Adipocyte (in vitro differentiated cells): ENCODE data around the gene ACTL8.

ENCODE experiments used
- DNase-seq: peaks from one replicate; pipeline ENCODE4 v3.0.0-alpha.2; 2015; ENCODE audit warnings: low read depth
- H3K27me3 ChIP-seq: replicated peaks from 2 replicates; pipeline ENCODE4 v1.7.0; 2013; ENCODE audit warnings: mild to moderate bottlenecking, low read length, moderate library complexity; ENCODE audit not compliant: control insufficient read depth, insufficient read depth
- H3K36me3 ChIP-seq: 2 replicates; pipeline ENCODE4 v1.7.0; 2013; ENCODE audit warnings: low read length, mild to moderate bottlenecking, moderate library complexity; ENCODE audit not compliant: control insufficient read depth, insufficient read depth, severe bottlenecking
- H3K4me1 ChIP-seq: 2 replicates; pipeline ENCODE4 v1.7.0; 2013; ENCODE audit warnings: mild to moderate bottlenecking, low read length, moderate library complexity; ENCODE audit not compliant: control insufficient read depth, insufficient read depth
- H3K4me3 ChIP-seq: 2 replicates; pipeline ENCODE4 v1.7.0; 2013; ENCODE audit warnings: mild to moderate bottlenecking, low read length, moderate library complexity
- H3K9ac ChIP-seq: 2 replicates; pipeline ENCODE4 v1.7.0; 2013; ENCODE audit warnings: mild to moderate bottlenecking, low read length, moderate library complexity
- H3K9me3 ChIP-seq: 2 replicates; pipeline ENCODE4 v1.7.0; 2013; ENCODE audit warnings: mild to moderate bottlenecking, low read length, moderate library complexity; ENCODE audit not compliant: control insufficient read depth

The ACTL8 gene, protein sequence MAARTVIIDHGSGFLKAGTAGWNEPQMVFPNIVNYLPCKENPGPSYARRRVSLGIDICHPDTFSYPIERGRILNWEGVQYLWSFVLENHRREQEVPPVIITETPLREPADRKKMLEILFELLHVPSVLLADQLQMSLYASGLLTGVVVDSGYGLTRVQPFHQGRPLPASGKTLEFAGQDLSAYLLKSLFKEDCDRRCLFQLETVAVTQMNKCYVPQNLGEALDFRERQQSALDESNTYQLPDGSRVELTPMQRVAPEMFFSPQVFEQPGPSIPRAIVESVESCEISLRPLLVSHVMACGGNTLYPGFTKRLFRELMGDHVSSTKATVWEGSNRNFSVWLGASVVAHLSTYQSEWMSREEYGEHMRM

DNA sequence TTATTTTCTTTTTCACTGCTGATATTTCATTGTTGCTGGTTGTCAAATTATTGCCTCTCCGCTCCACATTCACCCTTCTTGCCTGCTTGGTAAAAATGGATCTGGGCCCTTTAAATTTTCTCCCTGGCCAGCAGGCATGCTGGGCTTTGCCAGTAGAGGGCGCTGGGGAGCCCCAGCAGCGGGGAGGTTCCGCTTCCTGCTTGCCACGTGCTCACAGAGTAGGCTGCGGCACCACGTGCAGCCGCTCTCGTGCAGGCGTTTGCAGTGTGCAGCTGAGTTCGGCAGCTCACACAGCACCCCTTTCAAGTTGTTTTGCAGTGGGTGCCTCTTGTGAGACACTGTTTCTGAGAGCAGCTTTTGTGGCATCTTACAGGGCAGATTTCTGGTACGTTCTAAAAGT is at the start of gene ACTL8:
Gene ACTL8, plus strand, starts transcription at position 214 of the 400 bp plus-strand sequence. CDS start 67,676 bp downstream, outside the sequence.
- Histone ChIP-seq H3K4me3 (peak within 1 kb of the TSS; percentile 24), H3K9me3 (peaks cover 47% of the 10 kb centered on the region), H3K4me1 (no peaks in the 10 kb centered on the region), H3K36me3 (no peaks in the 10 kb centered on the region), H3K9ac (no peak within 1 kb of the TSS), H3K27me3 (no peaks in the 10 kb centered on the region)
- no peak for DNase-seq

DNA sequence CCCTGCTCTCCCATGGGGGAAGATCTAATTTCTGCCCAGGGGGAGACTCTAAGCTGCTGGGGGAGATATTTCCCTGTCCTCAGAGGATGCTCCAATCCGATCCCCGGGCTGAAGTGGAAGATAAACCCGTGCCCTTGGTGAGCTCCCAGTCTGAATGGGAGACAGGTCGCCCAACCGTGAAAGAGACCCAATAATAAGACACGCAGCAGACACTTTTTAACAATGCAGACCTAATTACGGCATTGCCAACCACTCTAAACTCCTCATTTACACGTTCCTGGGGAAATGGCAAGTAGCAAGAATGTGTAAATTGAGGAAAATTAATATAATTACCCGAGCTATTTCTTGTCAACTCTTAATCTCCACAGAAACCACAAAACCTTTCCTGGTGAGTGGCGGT is 48.7 kb upstream of the ACTL8 start:
- Histone ChIP-seq H3K9ac (no peak overlapping the region), H3K4me3 (no peak overlapping the region)
- DNase-seq = no peak

DNA sequence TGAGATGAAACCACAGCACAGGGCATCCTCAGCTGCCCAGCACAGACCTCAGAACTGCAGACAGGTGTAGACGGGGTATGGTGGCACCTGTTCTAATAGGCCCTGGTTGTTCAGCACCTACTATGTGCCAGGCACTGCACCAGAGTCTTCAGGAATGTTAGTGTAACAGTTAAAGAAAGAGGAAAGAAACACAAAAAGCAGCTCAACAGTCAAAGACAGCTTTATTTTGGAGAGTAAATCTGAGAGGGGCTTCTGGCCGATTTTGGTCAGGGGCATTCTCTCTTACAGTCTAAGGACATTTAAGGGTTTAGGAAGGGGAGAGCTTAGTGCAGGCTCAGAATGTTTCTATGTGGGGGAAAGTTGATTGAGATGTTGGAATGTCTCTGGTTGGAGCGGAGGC is 45.2 kb upstream of the ACTL8 start:
- Histone ChIP-seq H3K9me3 (peaks cover 21% of the 10 kb centered on the region), H3K4me3 (no peak overlapping the region), H3K36me3 (no peaks in the 10 kb centered on the region), H3K4me1 (no peaks in the 10 kb centered on the region), H3K27me3 (peaks cover 17% of the 10 kb centered on the region), H3K9ac (no peak overlapping the region)
- DNase-seq = no peak

More for the DNA sequence above, 48.7 kb upstream of the ACTL8 start:
- Histone ChIP-seq H3K4me1 (no peaks in the 10 kb centered on the region), H3K27me3 (peaks cover 27% of the 10 kb centered on the region), H3K36me3 (no peaks in the 10 kb centered on the region), H3K9me3 (peaks cover 17% of the 10 kb centered on the region)

DNA sequence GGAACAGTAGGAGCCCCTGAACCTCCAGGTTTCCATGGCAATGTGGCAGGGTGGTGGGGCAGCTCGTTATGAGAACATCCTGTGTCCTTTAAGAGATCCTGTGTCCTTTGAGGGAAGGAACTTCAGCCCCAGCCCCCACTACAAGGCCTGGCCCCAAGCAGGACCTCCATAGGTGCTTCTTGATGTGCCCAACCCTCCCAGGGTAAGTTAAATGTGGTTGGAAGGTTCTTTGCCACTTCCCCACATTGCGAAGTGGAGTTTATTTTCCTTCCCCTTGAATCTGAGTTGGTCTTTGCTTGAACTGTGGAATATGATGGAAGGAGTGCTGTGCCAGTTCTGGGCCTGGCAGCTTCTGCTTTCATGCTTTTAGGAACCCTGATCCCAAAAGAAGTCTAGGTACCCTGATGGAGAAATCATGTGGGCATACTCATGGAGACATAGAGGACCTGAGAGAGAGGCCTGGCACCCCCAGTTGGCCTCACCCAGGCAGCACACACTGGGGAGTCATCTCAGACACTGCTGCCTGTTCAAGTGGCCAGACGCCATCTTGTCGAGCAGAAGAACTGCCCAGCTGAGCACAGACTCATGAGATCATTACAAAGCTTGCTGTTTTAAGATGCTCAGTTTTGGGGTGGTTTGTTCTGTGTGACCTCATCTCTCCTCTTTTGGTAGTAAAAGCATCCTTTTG is 44.1 kb upstream of the ACTL8 start:
- Histone ChIP-seq H3K9me3 (peaks cover 21% of the 10 kb centered on the region), H3K9ac (no peak overlapping the region), H3K4me1 (no peaks in the 10 kb centered on the region), H3K27me3 (peaks cover 14% of the 10 kb centered on the region), H3K36me3 (no peaks in the 10 kb centered on the region), H3K4me3 (no peak overlapping the region)
- DNase-seq = no peak

DNA sequence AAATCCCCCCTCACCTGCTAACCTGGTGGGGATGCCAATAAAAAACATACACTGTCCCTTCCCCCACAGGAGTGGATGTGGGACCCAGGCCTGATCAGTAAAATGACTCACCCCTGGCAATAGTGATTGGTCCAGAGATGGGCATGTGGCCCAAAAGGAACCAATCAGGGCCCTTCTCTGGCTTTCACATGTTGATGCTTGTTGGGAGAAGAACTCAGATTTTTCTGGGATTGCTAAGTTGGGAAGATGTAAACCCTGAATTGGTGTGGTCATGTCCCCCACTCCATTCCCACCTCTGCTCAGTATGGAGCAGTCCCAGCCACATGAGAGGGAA is 43.6 kb upstream of the ACTL8 start:
- Histone ChIP-seq H3K9ac (no peak overlapping the region), H3K27me3 (peaks cover 9% of the 10 kb centered on the region), H3K9me3 (peaks cover 21% of the 10 kb centered on the region), H3K36me3 (no peaks in the 10 kb centered on the region), H3K4me3 (no peak overlapping the region), H3K4me1 (no peaks in the 10 kb centered on the region)
- DNase-seq = no peak

DNA sequence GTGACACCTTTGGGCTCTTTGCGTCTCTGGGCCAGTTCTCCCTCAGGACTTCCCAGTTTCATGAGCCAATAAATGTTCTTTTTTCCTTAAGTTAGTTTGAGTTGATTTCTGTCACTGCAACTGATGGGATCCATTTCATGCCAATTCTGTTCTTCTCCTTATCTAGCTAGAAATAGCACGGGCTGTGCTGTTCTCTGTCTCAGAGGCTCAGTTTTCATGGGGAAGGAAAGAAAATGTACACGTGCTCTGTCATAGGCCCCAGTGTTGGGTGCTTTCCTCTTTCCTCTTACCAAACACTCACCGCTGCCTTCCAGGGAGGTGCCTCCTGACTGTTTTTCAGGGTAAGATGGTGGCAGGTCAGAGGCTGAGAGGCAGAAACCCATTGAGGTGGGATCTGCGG is 43.2 kb upstream of the ACTL8 start:
- DNase-seq = no peak
- no peak overlapping the region for H3K4me3 ChIP-seq
- no peaks in the 10 kb centered on the region for H3K36me3 ChIP-seq
- H3K4me1 ChIP-seq = no peaks in the 10 kb centered on the region
- peaks cover 21% of the 10 kb centered on the region for H3K9me3 ChIP-seq
- no peak overlapping the region for H3K9ac ChIP-seq
- peaks cover 5% of the 10 kb centered on the region for H3K27me3 ChIP-seq

DNA sequence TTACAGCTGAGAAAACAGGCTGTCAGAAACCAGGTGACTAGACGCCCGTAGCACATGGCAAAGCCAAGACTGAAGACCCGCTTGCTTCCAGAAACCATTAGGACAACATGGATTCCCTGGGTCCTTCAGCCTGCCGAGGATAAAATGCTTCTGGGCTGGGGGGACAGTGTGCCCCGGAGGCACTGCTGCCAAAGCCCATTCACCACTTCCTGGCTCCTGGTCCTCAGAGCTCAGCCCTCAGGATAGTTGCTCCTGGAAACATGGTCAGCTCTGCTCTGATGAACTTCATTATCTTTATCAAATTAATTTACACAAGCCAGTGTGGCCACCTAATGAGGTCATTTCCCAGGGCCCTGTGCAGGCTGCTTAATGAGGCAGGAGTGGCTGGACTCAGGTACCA is 41.1 kb upstream of the ACTL8 start:
- no peak for DNase-seq
- peaks cover 21% of the 10 kb centered on the region for H3K9me3 ChIP-seq
- H3K4me3 ChIP-seq = no peak overlapping the region
- H3K9ac ChIP-seq = no peak overlapping the region
- peaks cover 4% of the 10 kb centered on the region for H3K27me3 ChIP-seq
- H3K36me3 ChIP-seq = no peaks in the 10 kb centered on the region
- H3K4me1 ChIP-seq = no peaks in the 10 kb centered on the region

DNA sequence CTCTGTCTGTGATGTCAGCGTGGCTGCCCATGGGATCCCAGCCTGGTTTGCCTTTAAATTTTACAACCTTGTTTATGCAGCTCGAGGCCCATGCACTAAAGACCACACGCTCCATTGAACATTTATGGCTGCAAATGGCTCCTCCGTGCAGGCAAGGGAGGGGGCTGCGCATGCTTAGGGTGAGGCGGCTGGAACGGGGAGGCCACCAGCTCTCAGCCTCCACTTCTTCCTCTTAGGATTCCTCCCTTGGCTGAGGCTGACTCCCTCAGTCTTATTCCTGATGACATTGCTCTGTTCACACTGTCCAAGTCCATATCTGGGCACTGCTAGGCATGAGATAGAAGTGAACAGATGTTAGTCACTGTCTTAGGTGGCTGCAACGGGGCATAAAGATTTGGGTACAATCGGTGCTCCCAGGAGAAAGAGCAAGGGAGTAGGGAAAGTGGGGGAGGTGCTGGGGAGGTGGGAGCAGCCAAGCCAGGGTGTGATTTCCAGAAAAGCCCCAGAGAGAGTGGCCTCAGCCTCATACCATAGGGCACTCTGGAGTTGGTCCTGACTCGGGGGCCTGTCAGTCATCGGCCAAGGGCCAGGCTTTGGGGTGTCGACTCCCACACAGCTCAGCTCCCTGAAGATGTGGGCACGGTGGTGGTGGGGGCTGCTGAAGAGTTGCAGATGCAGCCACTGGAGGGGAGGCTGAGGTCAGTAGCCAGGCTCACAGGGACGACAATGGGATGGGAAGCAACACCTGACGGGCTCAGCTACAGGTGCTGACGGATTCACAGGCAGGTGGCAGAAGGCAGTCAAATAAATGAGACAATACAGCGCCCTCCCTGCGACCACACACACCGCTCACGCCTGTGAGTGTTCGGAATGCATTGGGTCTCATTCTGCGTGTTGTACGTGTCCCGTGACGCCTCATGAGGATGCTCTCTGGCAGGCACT is 37.3 kb upstream of the ACTL8 start:
- H3K9ac ChIP-seq = no peak overlapping the region
- H3K4me1 ChIP-seq = no peaks in the 10 kb centered on the region
- no peak overlapping the region for H3K4me3 ChIP-seq
- H3K9me3 ChIP-seq = no peaks in the 10 kb centered on the region
- H3K36me3 ChIP-seq = no peaks in the 10 kb centered on the region
- no peak for DNase-seq
- H3K27me3 ChIP-seq = peaks cover 4% of the 10 kb centered on the region

DNA sequence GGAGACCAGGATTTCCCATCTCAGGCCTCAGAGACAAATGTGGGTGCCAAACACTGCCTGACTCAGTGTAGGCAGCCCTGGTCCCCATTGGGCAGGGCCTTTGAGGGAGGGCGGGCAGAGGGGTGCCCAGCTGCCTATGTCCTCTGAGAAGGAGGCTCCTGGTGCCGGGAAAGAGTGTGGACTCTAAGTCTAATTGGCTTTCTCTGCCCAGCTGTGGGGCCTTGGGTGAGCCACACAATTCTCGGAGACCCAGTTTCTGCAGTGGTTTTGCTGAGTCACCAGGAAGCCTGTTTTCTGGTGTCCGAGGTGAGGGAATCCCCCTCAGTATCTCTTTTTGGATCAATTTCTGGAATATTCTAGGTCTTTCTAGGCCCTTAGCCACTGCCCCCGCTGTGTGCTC is 35.3 kb upstream of the ACTL8 start:
- Histone ChIP-seq H3K36me3 (no peaks in the 10 kb centered on the region), H3K27me3 (no peaks in the 10 kb centered on the region), H3K9me3 (no peaks in the 10 kb centered on the region), H3K9ac (no peak overlapping the region), H3K4me1 (no peaks in the 10 kb centered on the region), H3K4me3 (no peak overlapping the region)
- DNase-seq = no peak

DNA sequence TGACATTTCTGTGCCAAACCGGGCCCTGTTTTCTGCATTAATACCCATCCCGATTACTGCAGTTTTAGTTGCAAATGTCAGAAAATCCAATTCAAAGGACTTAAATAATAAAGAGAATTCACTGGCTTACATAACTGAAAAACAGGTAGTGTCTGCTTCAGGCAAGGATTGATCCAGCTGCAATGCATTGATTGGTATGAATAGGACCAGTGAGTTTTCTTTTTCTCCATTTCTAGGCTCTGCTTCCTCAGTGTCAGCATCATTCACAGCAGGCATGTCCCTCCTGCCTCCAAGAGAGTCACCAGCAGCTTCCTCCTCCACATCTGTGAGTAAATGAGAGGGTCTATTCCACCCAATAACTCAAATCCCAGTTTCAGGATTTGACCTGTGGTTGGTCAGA is 33.7 kb upstream of the ACTL8 start:
- no peaks in the 10 kb centered on the region for H3K27me3 ChIP-seq

DNA sequence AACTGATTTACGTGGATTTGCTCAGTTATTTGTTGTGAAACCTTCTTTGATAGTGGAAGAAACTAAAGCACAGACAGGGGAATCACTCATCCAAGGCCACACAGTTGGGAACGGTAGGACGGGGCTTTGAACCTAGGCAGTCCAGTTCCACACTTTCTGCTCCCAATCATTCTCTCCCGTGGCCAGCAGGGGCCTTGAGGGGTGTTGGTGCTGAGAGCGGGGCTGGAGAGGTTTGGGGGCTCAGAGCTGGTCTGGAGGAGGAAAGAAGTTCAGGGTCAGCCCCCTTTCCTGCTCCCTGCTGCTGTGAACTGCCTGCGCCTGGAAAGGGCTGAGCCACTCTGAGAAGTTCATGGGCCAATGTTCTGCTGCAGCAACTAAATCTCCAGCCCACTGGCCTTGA is 31.4 kb upstream of the ACTL8 start:
- Histone ChIP-seq H3K9me3 (no peaks in the 10 kb centered on the region), H3K4me3 (no peak overlapping the region), H3K4me1 (no peaks in the 10 kb centered on the region), H3K27me3 (no peaks in the 10 kb centered on the region), H3K9ac (no peak overlapping the region), H3K36me3 (no peaks in the 10 kb centered on the region)
- no peak for DNase-seq

More for the DNA sequence above, 33.7 kb upstream of the ACTL8 start:
- H3K9ac ChIP-seq = no peak overlapping the region
- H3K4me1 ChIP-seq = no peaks in the 10 kb centered on the region
- H3K4me3 ChIP-seq = no peak overlapping the region
- no peaks in the 10 kb centered on the region for H3K9me3 ChIP-seq
- DNase-seq = no peak
- no peaks in the 10 kb centered on the region for H3K36me3 ChIP-seq
